Liver (tissue), 9 donors: ENCODE results near the gene LTBP4. TPM values are rescaled to one million over a fixed set of nuclear protein-coding genes. Genes with fewer than 3 reads are reported as not detected.

Experiments used
- DNase-seq: peaks from one replicate; pipeline ENCODE4 v3.0.0-alpha.2; 2017; ENCODE audit warnings: low spot score
- H3K27ac ChIP-seq, 2 donors: one replicate each; pipeline ENCODE4 v1.7.0; 2013; ENCODE audit warnings: inconsistent platforms in 2 of 2, low read length in 2 of 2, control low read depth in 1 of 2, low read depth in 1 of 2, mild to moderate bottlenecking in 1 of 2
- H3K27me3 ChIP-seq, 4 donors: one replicate each; pipeline versions ENCODE4 v1.6.1 to v1.7.0; 2013; ENCODE audit warnings: low read length in 3 of 4, inconsistent platforms in 1 of 4, mild to moderate bottlenecking in 1 of 4, moderate library complexity in 1 of 4; ENCODE audit not compliant: control insufficient read depth in 4 of 4, insufficient read depth in 4 of 4
- H3K36me3 ChIP-seq, 4 donors: one replicate each; pipeline versions ENCODE4 v1.6.1 to v1.7.0; 2013; ENCODE audit warnings: low read length in 3 of 4, mild to moderate bottlenecking in 3 of 4, low read depth in 1 of 4, moderate library complexity in 1 of 4; ENCODE audit not compliant: control insufficient read depth in 4 of 4, insufficient read depth in 3 of 4
- H3K4me1 ChIP-seq, 4 donors: one replicate each; pipeline versions ENCODE4 v1.6.1 to v1.7.0; 2013; ENCODE audit warnings: low read length in 3 of 4, mild to moderate bottlenecking in 3 of 4, moderate library complexity in 1 of 4; ENCODE audit not compliant: control insufficient read depth in 4 of 4, insufficient read depth in 4 of 4
- H3K4me3 ChIP-seq, 3 donors: one replicate each; pipeline versions ENCODE4 v1.6.1 to v1.7.0; 2013; ENCODE audit warnings: low read length in 3 of 3, control low read depth in 1 of 3, low read depth in 1 of 3, mild to moderate bottlenecking in 1 of 3
- H3K9ac ChIP-seq, 2 donors: one replicate each; pipeline ENCODE4 v1.7.0; 2013; ENCODE audit warnings: low read length in 2 of 2, mild to moderate bottlenecking in 2 of 2, moderate library complexity in 2 of 2, control low read depth in 1 of 2, low read depth in 1 of 2
- H3K9me3 ChIP-seq, 4 donors: one replicate each; pipeline versions ENCODE4 v1.6.1 to v1.7.0; 2013; ENCODE audit warnings: low read length in 3 of 4; ENCODE audit not compliant: control insufficient read depth in 4 of 4
- ATF3 ChIP-seq: IDR thresholded peaks from 2 replicates; pipeline ENCODE4 v1.6.1; 2016; ENCODE audit warnings: antibody characterized with exemption
- CTCF ChIP-seq: fragments of 150-350 bp; IDR thresholded peaks from 2 replicates; pipeline ENCODE4 v1.5.1; 2017; ENCODE audit warnings: improper control_type of control experiment, low read depth, low read length; ENCODE audit not compliant: missing input control
- EGR1 ChIP-seq, 2 donors: IDR thresholded peaks; 2 replicates each; pipeline ENCODE4 v1.6.1; 2016 to 2018; ENCODE audit warnings: antibody characterized with exemption in 2 of 2, low read depth in 2 of 2
- FOXA1 ChIP-seq: IDR thresholded peaks from 2 replicates; pipeline ENCODE4 v1.6.1; 2016; ENCODE audit warnings: antibody characterized with exemption
- FOXA2 ChIP-seq: IDR thresholded peaks from 2 replicates; pipeline ENCODE4 v1.6.1; 2016; ENCODE audit warnings: antibody characterized with exemption
- GABPA ChIP-seq, 2 donors: IDR thresholded peaks in 1 of 2; conservative IDR thresholded peaks in 1 of 2; 2 replicates each; pipeline ENCODE4 v1.6.1; 2016; ENCODE audit warnings: antibody characterized with exemption in 2 of 2, mild to moderate bottlenecking in 1 of 2, moderate library complexity in 1 of 2
- HNF4A ChIP-seq, 2 donors: conservative IDR thresholded peaks; 2 replicates each; pipeline ENCODE4 v1.6.1; 2016; ENCODE audit warnings: antibody characterized with exemption in 2 of 2, mild to moderate bottlenecking in 2 of 2
- HNF4G ChIP-seq: IDR thresholded peaks from 2 replicates; pipeline ENCODE4 v1.6.1; 2016; ENCODE audit warnings: antibody characterized with exemption
- JUND ChIP-seq, 2 donors: IDR thresholded peaks; 2 replicates each; pipeline ENCODE4 v1.6.1; 2016; ENCODE audit warnings: antibody characterized with exemption in 2 of 2
- MAX ChIP-seq: IDR thresholded peaks from 2 replicates; pipeline ENCODE4 v1.6.1; 2016; ENCODE audit warnings: antibody characterized with exemption
- NR2F2 ChIP-seq: IDR thresholded peaks from 2 replicates; pipeline ENCODE4 v1.6.1; 2016; ENCODE audit warnings: antibody characterized with exemption
- RAD21 ChIP-seq, 2 donors: IDR thresholded peaks; 2 replicates each; pipeline ENCODE4 v1.6.1; 2016; ENCODE audit warnings: antibody characterized with exemption in 2 of 2, mild to moderate bottlenecking in 2 of 2
- REST ChIP-seq: IDR thresholded peaks from 2 replicates; pipeline ENCODE4 v1.6.1; 2016; ENCODE audit warnings: antibody characterized with exemption, mild to moderate bottlenecking
- RXRA ChIP-seq, 2 donors: IDR thresholded peaks; 2 replicates each; pipeline ENCODE4 v1.6.1; 2017 to 2018; ENCODE audit warnings: antibody characterized with exemption in 2 of 2, mild to moderate bottlenecking in 1 of 2
- SP1 ChIP-seq: IDR thresholded peaks from 2 replicates; pipeline ENCODE4 v1.6.1; 2018; ENCODE audit warnings: antibody characterized with exemption, mild to moderate bottlenecking
- TAF1 ChIP-seq: conservative IDR thresholded peaks from 2 replicates; pipeline ENCODE4 v1.6.1; 2016; ENCODE audit warnings: antibody characterized with exemption, mild to moderate bottlenecking
- YY1 ChIP-seq: IDR thresholded peaks from 2 replicates; pipeline ENCODE4 v1.6.1; 2016; ENCODE audit warnings: antibody characterized with exemption, mild to moderate bottlenecking
- ZBTB33 ChIP-seq: IDR thresholded peaks from 2 replicates; pipeline ENCODE4 v1.6.1; 2016; ENCODE audit warnings: antibody characterized with exemption
- WGBS: extraction: QIAGEN DNeasy Blood & Tissue Kit; methylation state at CpG from one replicate; pipeline ENCODE4 v1.1.7; 2013; 5-methylcytosine and 5-hydroxymethylcytosine counted together
- polyA plus RNA-seq, 2 donors: library from polyadenylated mRNA; stranded (reverse) in 1 of 2; unstranded in 1 of 2; fragments of 200-250 nt in 1 of 2; fragments of >200 nt in 1 of 2; fragmentation: Nextera tagmentation in 1 of 2; extraction: Ambion mirVana in 1 of 2; gene quantifications; one replicate each; pipeline versions ENCODE4 v1.2.1 to v1.2.3, GENCODE V29; 2013 to 2015
- total RNA-seq, 2 donors: library from RNA; depleted of rRNA; stranded (reverse); fragments of >200 nt; gene quantifications; one replicate each; pipeline ENCODE4 v1.2.3, GENCODE V29; 2014
- donor health status: healthy.
- donor health status: healthy.
- donor health status: healthy.
- donor health status: healthy.
- donor health status: healthy.

LTBP4 gene
- total and polyA plus RNA-seq, 4 donors: 9.6 to 28.7 (median 17.8) TPM

GRCh38 chr19:40659566-40659965 lies 58.4 kb downstream of the LTBP4 start:
- no peak for DNase-seq
- no peaks in the 10 kb centered on the region for H3K36me3 ChIP-seq
- peaks cover 0 to 8% (median 5%) of the 10 kb centered on the region in 4 donors for H3K4me1 ChIP-seq
- H3K9me3 ChIP-seq: no peaks in the 10 kb centered on the region
- TF ChIP-seq HNF4A (conservative IDR thresholded peaks at IDR 0.05): no peak
- no peak for TF ChIP-seq ZBTB33
- no peak for TF ChIP-seq EGR1 (IDR thresholded peaks at IDR 0.05; ENCODE audit: low read depth in 2 of 2)
- TF ChIP-seq NR2F2: no peak
- TF ChIP-seq HNF4G: no peak
- no peak for TF ChIP-seq RAD21 (IDR thresholded peaks at IDR 0.05)
- WGBS: 73% methylated on average over 11 of the region's 11 CpGs
- H3K27ac ChIP-seq: no peak overlapping the region
- H3K4me3 ChIP-seq: no peak overlapping the region
- no peaks in the 10 kb centered on the region for H3K27me3 ChIP-seq
- H3K9ac ChIP-seq: no peak overlapping the region

GRCh38 chr19:40661616-40662015 lies 60.4 kb downstream of the LTBP4 start:
- no peak overlapping the region for H3K27ac ChIP-seq

More at GRCh38 chr19:40661616-40662015, 60.4 kb downstream of the LTBP4 start:
- Histone ChIP-seq H3K4me3 (no peak overlapping the region), H3K36me3 (no peaks in the 10 kb centered on the region), H3K27me3 (no peaks in the 10 kb centered on the region), H3K4me1 (peaks cover 0 to 8% (median 5%) of the 10 kb centered on the region in 4 donors), H3K9ac (no peak overlapping the region), H3K9me3 (no peaks in the 10 kb centered on the region)
- DNase-seq: no peak
- WGBS: 93% methylated on average over 1 of the region's 1 CpG
- TF ChIP-seq ATF3 (no peak), REST (no peak), CTCF (no peak), FOXA1 (no peak), RXRA (IDR thresholded peaks at IDR 0.05) (no peak), TAF1 (no peak), NR2F2 (no peak), HNF4A (conservative IDR thresholded peaks at IDR 0.05) (no peak), GABPA (IDR thresholded peaks at IDR 0.05 in 1 of 2, conservative IDR thresholded peaks at IDR 0.05 in 1 of 2) (no peak), ZBTB33 (no peak), HNF4G (no peak), SP1 (no peak), RAD21 (IDR thresholded peaks at IDR 0.05) (no peak), JUND (IDR thresholded peaks at IDR 0.05) (no peak), MAX (no peak), EGR1 (IDR thresholded peaks at IDR 0.05; ENCODE audit: low read depth in 2 of 2) (no peak), YY1 (no peak), FOXA2 (no peak)
